Muscle of back (tissue), 11 donors: ENCODE results near the gene SENP7. TPM values are rescaled to one million over a fixed set of nuclear protein-coding genes. Genes with fewer than 3 reads are reported as not detected.
"Not testable (repeated sequence)": the region's sequence is repeated elsewhere in the genome, so short reads cannot be mapped to it uniquely, and the experiment has no call there.

Source experiments
- DNase-seq, 3 donors: peaks; one replicate each; pipeline versions ENCODE4 v3.0.0 to v3.0.0-alpha.2; 2013
- polyA plus RNA-seq, 10 donors: library from polyadenylated mRNA; unstranded; fragments of 120-200 nt; gene quantifications; one replicate each; pipeline ENCODE4 v1.2.1, GENCODE V29; 2013; ENCODE audit not compliant: insufficient read length in 10 of 10

SENP7 gene
- polyA plus RNA-seq, 10 donors, result 26.4 to 54.6 (median 37.7) TPM

DNA sequence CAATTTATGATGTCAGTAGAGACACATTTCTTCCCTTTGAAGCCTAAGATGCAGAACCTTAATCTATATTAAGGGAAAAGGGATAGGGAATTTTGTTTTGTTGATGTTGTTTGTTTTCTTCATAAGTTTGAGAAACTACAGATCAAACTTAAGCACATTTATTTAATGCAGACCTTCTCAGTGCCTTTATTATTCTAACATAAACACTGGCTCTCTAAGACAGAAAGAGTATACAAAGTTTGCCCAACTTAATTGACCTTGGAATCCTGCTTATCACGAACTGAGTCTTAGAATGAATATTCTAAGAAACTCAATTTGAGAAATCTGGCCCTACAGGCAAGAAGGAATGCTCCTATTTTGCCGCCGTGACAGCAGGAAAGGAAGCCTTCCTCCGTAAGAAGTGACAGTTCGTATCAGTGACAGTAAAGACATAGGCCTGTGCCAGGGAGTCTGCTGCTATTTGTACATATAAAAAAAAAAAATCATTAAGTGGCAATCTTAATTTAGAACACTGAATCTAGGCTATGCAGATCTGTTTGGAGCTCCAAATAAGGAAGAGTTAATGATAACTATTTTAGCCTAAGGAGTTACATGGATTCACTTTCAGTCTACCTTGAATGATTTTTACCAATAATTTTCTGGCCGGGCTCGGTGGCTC is 183.9 kb downstream of the SENP7 start:
- DNase-seq, result no peak

- DNase-seq, result peak in 1 of 3 donors; percentile 20
These were observed 187.4 kb downstream of the SENP7 start for GRCh38 chr3:101325393-101326134.

DNA sequence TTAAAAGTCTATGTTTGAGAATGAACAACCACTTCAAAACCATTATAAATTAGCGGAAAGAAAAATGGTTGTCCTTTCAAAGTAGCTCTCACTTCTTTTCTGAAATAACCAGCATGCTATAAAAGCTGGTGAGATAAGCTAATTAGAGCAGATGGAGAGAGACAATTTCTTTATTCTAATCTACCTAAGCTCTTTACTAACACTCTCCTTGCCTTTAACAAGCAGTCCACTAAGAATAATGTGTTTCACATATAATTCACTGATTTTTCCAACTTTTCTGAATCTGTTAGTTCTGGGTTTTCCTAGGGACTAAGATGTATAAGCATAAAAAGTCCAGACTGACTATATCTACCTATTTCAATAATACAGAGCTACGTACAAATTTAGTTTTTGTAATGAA is 192.5 kb downstream of the SENP7 start, which contains the start of gene IMPG2:
Gene IMPG2 (minus strand): TSS at position 101 of the 400 bp plus-strand sequence. CDS start 203 bp downstream, outside the sequence.
- no peak for DNase-seq

DNA sequence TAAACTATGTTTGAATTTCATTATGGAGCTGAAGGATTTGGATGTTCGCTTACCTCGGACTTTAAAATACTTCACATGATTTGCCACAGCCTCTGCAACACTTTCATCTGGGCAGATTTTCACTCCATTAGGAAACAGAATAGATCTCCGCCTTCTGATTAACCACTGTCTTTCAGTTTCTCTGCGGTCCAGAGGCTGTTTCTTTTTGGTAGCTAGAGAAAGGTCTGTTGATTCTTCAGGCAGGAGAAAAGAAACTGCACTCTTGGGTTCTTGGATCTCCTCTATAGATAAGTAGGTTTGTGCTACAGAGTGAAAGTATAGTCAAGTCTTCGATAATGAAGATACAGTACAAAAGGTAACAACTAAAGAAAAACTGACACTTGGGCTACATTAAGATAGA is 193.5 kb downstream of the SENP7 start:
- no peak for DNase-seq

DNA sequence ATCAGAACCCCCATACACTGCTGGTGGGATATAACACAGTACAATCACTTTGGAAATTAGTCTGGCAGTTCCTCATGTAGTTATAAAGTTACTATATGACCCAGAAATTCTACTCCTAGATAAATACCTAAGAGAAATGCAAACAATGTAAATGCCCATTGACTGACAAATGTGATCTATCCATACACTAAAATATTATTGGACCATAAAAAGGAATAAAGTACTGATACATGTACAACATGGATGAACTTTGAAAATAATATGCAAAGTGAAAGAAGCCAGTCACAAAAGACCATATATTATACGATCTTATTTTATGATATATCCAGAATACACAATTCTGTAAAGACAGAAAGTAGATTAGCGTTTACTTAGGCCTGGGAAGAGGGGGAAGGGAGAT is 200.5 kb downstream of the SENP7 start:
- DNase-seq, result no peak

- peak in 2 of 3 donors; percentile 10 to 37 for DNase-seq
These were observed 201.3 kb downstream of the SENP7 start for GRCh38 chr3:101311676-101312075.

DNA sequence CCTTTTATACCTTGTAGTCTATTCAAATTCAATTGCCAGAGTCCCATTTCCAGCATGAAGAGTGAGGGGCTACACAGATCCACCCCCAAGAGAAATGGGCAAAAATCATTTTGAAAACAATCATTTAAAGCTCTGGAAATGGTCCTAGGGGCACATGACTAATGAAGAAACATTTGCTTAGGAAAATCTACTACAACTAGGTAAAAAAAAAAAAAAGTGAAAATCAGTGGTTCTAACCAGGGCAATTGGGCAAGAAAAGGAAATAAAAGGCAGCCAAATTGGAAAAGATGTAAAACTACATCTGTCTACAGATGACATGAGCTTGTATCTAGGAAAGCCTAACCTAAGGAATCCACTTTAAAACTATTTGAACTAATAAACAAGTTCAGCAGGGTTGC is 202.0 kb downstream of the SENP7 start:
- no peak for DNase-seq

DNA sequence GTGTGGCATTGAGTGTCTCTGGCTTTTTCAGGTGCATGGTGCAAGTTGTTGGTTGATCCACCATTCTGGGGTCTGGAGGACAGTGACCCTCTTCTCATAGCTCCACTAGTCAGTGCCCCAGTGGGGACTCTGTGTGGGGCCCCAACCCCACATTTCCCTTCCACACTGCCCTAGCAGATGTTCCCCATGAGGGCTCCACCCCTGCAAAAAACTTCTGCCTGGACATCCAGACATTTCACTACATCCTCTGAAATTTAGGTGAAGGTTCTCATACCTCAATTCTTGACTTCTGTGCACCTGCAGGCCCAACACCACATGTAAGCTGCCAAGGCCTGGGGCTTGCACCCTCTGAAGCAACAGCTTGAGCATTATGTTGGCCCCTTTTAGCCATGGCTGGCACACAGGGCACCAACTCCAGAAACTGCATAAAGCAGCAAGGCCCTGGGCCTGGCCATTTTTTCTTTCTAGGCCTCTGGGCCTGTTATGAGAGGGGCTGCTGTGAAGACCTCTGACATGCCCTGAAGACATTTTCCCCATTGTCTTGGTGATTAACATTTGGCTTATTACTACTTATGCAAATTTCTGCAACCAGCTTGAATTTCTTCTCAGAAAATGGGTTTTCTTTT is 204.8 kb downstream of the SENP7 start:
- DNase-seq, result not testable (repeated sequence)

DNA sequence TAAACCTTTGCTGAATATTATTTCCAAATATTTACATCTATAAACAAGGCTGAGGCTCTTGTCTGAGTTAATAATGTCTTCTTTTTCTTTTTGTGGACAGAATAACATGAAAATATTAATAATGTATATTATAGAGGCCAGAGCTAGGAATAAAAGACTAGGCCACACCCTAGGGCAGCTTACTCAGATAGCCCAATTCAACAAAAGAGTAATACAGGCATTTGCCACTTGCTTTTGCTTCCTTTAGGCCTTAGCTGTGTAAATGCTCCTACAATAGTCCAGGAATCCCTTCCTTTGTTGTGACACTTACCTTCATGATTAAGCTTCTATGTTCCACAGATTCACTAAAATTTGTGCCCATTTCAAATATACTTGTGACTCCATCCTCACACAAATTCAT is 209.2 kb downstream of the SENP7 start:
- no peak for DNase-seq

GRCh38 chr3:101303089-101303731 is 209.8 kb downstream of the SENP7 start:
- DNase-seq, result no peak

GRCh38 chr3:101300073-101300472 is 212.9 kb downstream of the SENP7 start:
- DNase-seq, result no peak

- DNase-seq, result no peak
These were observed 221.0 kb downstream of the SENP7 start for GRCh38 chr3:101292027-101292426.

GRCh38 chr3:101288294-101288693 is 224.7 kb downstream of the SENP7 start:
- DNase-seq, result no peak

DNA sequence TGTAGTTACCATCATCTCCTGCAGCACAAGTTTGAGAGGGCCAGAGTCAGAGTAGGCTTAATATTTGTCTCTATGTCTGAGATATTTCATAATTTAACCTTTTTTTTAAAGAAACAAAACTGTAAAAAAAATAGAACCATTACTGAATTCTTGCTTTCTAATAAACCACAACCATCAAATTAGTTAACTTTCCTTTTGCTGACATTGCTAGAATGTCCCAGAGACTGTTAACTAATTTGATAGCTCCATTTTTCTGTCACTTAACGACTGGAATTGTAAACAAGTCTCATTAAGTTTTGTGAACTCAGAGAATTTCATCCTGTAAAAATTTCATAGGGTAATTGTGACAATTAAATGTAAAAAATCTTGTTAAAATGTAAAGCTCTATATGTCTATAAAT is 228.3 kb downstream of the SENP7 start:
- no peak for DNase-seq

DNA sequence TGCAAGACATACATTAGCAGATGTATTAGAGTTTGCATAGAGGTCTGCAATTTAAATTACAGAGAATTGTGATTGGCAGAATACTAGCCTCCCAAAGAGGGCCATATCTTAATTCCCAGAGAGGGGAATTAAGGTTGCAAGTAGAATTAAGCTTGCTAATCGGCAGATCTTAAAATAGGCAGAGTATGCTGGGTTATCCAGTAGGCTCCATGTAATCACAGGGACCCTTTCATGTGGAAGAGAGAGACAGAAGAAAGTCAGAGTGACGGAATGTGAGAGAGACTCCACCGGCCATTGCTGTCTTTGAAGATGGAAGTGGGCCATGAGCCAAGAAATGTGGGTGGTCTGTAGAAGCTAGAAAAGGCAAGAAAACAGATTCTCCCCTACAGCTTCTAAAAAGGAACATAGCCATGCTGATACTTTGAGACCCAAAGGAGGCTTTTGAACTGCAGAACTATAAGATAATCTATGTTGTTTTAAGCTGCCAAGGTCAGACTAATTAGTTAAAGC is 231.4 kb downstream of the SENP7 start:
- DNase-seq, result peak in 2 of 3 donors; percentile 39 to 52

- no peak for DNase-seq
These were observed 233.1 kb downstream of the SENP7 start for GRCh38 chr3:101279765-101280385.

GRCh38 chr3:101279162-101279561 is 233.8 kb downstream of the SENP7 start:
- DNase-seq, result no peak

- no peak for DNase-seq
These were observed 234.3 kb downstream of the SENP7 start for GRCh38 chr3:101278727-101279126.
